ENCODE data around the gene DOLPP1.
A peak's percentile ranks its signal among the peaks of the same experiment; 100 is the strongest.

DOLPP1 gene

DNA sequence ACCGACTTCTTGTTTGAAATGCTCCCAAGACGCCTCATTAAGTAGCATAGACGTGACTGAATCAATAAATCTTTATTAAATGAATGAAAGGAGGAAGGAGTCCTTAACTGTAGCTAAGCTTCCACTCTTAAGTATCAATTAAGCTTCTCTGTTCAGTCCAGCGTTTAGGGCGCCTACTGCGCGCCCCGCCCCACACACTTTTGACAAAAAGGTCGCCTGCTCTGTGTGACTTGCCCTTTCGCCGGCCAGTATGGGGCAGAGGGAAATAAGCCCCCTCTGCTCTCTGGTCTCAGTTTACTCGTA lies 662 bp upstream of the DOLPP1 start:
- in situ Hi-C loops (cut with MboI; ENCODE audit: low pct_unique_long_range_greater_than_20kb, low sequenced_read_pairs): no loop called here
- DNase-seq: no peak

DNA sequence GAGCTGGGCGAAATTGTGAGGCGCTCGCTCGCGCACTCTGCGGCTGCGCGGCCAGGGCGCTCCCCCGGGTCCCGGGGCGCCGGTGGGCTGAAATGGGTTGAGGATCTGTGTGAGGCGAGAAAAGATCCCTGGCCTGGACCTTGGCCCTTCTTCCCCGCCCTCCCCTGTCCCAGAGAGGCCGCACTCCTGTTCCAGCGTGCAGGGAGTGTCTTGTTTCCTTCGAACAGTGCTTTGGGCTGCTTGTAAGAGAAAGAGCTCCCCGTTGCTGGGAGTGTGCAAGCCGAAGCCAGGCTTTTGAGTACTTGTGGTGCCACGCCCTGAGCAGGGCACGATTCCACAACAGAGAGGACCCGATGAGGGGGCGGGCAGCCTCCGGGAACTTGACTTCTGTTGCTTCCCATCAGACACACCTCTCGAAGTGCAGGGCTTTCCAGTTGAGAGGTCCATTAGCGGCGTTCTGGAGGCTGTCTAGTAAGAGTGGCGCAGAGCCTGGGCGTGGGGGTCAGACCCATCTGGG lies 535 bp downstream of the DOLPP1 start:
- DNase-seq: no peak
- in situ Hi-C loops (cut with MboI; ENCODE audit: low pct_unique_long_range_greater_than_20kb, low sequenced_read_pairs): no loop called here

- in situ Hi-C loops (cut with MboI; ENCODE audit: low pct_unique_long_range_greater_than_20kb, low sequenced_read_pairs): no loop called here
These were observed 3.2 kb downstream of the DOLPP1 start for GRCh38 chr9:129084087-129084486.

DNA sequence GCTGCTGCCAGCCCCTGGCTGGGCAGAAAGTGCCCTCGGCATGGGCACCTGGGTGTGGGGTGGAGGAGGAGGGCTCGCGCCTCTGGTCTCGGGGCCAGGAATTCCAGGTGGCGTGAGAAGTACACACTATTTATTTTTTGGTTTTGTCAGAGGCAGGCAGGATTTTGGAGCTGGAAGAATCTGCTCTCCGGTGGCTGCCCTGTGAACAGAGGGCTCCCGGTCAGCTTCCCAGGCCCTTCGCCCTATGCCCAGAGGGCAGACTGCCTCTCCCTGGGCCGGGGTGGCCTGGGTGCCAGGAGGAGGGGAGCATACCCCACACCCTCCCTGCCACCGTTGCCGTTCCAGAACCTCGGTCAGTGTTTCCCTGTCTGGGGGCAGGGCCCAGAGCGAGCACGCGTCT lies 8.3 kb downstream of the DOLPP1 start:
- in situ Hi-C loops (cut with MboI; ENCODE audit: low pct_unique_long_range_greater_than_20kb, low sequenced_read_pairs): no loop called here
- no peak for DNase-seq

More at GRCh38 chr9:129084087-129084486, 3.2 kb downstream of the DOLPP1 start:
- no peak for DNase-seq

DNA sequence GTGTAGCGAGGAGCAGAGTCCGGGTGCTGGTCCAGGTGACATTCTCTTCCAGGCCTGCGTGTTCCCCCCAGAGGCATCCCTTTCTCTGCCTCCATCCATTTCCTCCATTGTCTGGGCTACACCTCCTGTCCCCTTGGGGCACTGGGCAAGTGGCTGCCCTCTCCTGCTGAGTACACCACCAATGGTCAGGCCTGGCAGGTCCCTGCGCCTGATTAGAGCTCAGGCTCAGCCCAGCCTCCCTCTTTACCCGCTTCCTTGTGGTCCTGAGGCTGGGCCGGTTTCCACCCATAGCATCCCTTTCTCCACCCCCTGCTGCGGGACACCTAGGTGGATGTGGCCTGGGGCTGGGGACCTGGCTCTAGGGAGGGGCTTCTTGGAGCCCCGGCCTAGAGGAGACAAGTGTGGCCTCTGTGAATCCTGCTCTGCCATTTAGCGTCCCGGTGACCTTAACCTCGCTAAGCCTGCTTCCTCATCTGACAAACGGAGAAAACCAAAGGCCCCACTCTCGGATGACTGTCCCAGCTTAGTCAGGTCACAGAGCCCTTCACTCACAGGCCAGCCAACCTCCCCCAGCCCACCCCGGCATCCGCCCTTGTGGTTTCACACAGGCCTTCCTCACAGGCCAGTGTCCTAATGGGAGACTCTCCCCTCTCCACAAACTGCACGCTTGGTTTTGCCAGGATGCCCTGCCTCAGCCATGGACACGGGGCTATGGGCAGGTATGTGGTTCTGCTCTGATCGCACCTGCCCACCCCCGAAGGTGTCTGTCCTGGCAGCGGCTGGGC lies 12.9 kb downstream of the DOLPP1 start:
- DNase-seq: no peak
- in situ Hi-C loops (cut with MboI; ENCODE audit: low pct_unique_long_range_greater_than_20kb, low sequenced_read_pairs): no loop called here

DNA sequence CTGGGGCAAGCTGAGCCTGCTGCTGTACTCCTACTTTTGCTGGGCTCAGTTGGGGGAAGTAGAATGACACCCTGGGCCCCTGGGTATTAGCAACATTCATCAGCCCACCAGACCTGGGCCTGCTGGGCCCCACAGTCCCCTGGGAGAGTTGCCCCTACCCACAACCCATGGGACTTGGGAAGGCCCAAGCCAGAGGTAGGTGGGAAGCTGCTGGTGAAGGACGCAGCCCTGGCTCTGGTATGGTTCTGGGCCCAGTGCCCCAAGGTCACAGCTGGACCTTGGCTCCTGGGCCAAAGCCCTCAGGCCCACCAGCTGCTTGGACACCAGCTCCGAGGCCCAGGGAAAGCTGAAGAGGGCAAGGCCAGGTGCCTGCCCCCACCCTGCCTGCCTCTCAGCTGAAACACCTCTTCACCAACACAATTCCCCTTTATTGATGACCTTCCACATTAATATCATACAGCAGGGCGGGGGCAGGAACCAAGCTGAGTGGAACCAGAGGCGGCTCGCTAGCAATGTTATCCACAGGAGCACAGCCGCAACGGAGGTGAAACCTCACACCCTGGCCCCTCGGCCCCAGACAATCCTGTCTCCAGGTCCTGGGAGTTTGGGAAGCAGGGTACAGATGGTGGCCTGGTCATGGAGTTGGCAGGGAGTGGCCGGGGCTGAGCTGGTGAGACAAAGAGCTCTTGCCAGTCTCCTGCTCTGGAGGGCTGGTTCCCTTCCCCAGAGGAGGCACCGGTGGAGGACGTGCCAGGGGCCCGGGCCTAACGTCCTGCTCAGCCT lies 13.7 kb downstream of the DOLPP1 start:
- no peak for DNase-seq
- in situ Hi-C loops (cut with MboI; ENCODE audit: low pct_unique_long_range_greater_than_20kb, low sequenced_read_pairs): no loop called here

DNA sequence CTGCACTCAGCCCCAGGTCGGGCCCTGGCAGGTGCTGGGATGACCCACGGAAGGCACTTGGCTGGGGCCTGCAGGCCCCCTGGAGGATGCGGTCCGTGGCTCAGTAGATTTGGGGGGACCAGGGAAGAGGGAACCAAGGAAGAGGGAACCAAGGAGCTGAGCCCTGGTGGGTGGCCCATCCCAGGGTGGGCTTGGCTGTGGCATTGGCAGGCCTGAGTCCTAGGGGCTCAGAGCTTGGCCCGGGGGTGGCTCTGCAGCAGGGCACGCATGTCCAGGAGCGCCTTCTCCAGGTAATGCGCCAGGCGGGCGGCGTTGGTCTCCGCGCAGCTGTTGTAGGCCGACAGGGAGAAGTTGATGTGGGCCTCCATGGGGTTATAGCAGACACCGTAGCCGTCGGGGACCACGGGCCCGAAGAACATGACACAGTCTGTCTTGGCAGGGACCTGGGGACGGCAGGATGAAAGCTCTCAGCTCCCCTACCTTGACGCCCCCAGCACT lies 14.3 kb downstream of the DOLPP1 start:
- in situ Hi-C loops (cut with MboI; ENCODE audit: low pct_unique_long_range_greater_than_20kb, low sequenced_read_pairs): no loop called here
- DNase-seq: no peak

- in situ Hi-C loops (cut with MboI; ENCODE audit: low pct_unique_long_range_greater_than_20kb, low sequenced_read_pairs): no loop called here
- no peak for DNase-seq
These were observed 15.0 kb downstream of the DOLPP1 start for GRCh38 chr9:129095908-129096307.

DNA sequence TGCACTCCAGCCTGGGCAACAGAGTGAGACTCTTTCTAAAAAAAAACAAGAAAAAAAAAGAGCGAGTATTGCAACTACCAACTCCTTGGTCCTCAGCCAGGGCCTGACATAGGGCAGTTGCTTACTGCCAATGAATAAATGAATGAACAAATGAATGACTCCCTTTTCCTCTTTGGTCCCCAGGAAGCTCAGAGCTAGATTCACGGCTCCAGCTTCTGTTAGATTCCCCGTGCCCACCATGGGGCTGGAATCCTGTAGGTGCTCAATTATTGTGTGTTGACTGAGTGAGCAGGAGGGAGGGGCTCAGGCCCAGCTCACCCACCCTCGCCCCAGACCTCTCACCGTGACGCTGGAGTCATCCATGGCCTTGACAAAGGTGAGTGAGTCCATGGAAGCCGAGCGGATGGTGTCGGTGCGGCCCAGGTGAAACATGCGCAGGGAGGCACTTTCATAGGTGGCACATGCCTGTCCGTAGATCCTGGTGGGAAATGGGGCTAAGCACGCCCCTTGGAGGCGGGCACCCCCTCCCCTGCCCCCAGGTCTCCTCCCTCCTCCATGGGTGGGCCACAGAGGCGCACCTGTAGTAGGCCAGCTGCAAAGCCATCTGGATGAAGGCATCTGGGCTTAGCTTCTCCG lies 16.9 kb downstream of the DOLPP1 start:
- DNase-seq: no peak
- in situ Hi-C loops (cut with MboI; ENCODE audit: low pct_unique_long_range_greater_than_20kb, low sequenced_read_pairs): no loop called here

DNA sequence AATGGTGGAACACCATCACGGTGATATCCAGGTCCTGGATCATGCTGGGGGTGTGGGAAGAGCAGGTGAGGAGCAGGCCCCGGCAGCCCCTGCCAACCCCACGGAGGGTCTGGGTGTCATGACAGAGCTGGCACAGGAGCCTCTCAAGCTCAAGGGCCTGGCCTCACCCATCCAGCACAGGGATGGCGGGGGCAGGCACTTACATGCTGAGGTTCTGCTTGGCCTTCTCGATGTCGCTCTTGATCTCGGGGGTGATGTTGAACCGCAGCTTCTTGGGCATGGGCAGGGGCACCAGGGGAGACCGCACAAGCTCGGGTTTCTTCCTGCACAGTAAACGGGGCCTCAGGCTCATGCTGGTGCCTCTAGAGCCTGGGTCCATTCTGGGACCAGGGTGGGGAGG lies 17.4 kb downstream of the DOLPP1 start:
- no peak for DNase-seq
- in situ Hi-C loops (cut with MboI; ENCODE audit: low pct_unique_long_range_greater_than_20kb, low sequenced_read_pairs): no loop called here

DNA sequence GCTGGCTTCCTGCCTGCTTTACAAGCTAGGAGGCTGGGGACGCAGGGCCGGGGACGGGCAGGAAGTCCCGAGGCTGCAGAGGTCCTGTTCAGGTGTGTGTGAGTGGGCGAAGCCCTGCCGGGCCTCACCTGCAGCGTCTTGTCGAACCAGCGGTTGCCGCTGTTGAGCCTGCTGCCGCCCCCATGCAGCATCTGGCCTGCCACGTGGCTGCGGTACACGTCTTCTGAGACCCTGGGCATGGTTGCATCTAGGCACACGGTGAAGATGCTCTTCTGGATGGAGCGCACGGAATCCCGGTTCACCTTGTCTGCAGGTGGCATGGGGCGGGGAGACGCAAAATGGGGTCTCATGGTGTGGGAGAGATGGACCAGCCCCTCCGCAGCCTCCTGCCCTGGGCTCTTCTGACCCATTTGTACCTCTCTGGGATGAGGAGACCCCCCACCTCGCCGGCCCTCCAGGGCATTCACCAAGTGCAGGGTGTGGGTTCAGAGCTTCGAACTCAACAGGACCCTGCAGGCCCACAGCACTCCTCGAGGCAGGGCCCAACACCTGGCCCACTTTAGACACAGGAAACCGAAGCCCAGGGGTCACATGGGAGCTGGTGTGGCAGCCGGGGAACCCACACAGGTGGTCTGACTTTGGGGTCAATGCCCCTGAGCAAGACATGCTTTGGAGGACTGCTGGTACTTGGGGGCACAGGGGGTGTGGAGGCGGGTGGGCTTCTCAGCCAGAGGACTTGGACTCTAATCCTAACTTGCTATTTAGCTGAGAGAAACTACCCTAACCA lies 19.7 kb downstream of the DOLPP1 start:
- no peak for DNase-seq
- in situ Hi-C loops (cut with MboI; ENCODE audit: low pct_unique_long_range_greater_than_20kb, low sequenced_read_pairs): no loop called here

GRCh38 chr9:129101279-129101678 lies 20.4 kb downstream of the DOLPP1 start:
- in situ Hi-C loops (cut with MboI; ENCODE audit: low pct_unique_long_range_greater_than_20kb, low sequenced_read_pairs): no loop called here
- DNase-seq: no peak

DNA sequence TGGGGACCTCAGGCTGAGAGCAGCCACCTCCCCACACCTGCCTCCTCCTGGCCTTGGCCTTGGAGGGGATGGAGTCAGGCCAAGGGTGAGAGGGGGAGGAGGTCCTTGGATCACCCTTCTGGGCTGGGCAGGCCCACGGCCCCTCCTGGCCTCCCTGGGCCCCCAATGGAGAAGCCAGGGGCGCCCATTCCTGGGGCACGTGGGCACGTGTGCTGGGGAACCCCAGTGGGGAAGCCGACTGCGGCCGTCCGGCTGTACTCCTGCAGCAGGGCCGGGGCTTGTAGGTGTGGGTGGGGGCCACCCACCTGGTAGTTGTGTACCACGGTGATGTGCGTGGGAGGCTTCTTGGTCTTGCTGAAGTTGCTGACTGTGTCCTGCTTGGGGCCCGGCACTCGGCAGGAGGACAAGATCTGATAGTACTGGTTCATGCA lies 21.2 kb downstream of the DOLPP1 start:
- in situ Hi-C loops (cut with MboI; ENCODE audit: low pct_unique_long_range_greater_than_20kb, low sequenced_read_pairs): no loop called here
- DNase-seq: no peak

GRCh38 chr9:129102791-129103594 lies 22.1 kb downstream of the DOLPP1 start:
- DNase-seq: peak; percentile 57
- in situ Hi-C loops (cut with MboI; ENCODE audit: low pct_unique_long_range_greater_than_20kb, low sequenced_read_pairs): no loop called here

GRCh38 chr9:129103595-129103965 lies 22.7 kb downstream of the DOLPP1 start:
- no peak for DNase-seq
- in situ Hi-C loops (cut with MboI; ENCODE audit: low pct_unique_long_range_greater_than_20kb, low sequenced_read_pairs): no loop called here

DNA sequence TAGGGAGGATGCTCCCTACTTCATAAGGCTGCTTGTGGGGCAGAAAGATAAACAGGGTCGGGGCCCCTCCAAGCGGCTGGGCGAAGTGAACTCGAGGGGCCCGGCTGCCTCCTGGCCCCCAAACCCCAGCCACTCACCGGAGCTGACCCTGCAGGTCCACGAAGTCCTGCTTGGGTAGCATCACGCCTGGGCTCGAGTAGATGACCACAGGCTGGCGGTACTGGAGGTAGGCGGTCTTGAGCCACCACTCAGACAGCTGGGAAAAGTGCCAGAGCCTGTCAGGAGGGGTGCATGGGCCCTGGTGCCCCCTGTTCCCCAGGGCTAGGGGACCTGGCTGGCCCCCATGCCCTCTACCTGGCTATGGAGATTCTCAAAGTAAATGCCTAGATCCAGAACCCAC lies 23.1 kb downstream of the DOLPP1 start:
- in situ Hi-C loops (cut with MboI; ENCODE audit: low pct_unique_long_range_greater_than_20kb, low sequenced_read_pairs): no loop called here

DNA sequence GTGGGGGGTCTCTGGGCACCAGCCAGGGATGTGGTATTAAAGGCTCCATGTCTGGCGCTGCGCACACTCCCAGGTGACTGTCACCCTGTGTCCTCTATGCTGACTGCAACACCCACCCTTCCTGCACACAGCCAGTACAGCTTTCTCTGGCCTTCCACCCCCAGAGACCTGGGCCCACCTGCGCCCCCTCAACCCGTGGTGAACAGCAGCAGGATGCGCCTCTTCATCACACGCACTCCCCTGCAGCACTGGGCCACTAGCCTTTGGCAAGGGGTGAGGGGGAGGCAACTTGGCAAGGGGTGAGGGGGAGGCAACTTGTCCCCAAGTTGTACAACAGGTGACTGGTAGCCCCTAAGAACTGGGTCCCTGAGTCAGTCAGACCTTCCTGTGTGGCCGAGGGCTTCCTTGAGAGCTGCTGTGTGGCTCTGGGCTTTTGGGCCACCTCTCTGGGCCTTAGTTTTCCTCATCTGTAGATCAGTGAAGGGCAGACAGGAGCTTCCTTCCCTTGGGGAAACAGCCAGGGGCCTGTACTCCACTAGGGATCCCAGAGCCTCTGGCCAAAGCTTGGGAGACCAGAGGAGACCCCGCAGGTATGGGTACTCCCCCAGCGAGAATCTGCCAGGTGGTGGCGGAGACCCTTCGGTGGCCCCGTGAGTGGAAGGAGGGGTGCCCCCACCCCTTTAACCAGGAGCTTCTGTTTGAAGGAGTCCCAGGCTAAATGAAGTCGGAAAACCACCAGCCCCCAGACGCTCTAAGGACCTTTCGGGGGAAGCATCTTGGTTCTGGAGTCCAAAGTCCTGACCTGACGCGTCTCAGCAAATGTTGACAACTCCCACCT lies 25.2 kb downstream of the DOLPP1 start:
- no peak for DNase-seq
- in situ Hi-C loops (cut with MboI; ENCODE audit: low pct_unique_long_range_greater_than_20kb, low sequenced_read_pairs): no loop called here

More for the DNA sequence above, 23.1 kb downstream of the DOLPP1 start:
- no peak for DNase-seq

DNA sequence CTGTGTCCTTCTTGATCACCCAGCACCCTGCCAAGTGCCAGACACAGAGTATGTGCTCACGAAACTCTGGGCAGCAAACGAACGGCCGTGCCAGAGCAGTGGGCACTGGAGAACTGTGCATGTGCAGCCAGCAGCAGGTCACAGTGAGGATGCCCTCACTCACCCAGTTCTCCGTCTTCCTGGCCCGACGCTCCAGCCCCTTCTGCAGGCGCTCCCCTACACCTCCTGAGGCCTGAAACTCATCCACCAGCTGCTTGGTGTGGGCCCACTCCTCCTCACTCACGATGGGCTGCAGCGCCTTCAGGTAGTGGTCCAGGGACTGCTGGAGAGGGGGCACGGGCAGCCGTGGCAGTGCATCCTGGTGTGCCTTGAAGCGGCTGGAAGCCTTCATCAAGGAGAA lies 26.7 kb downstream of the DOLPP1 start:
- in situ Hi-C loops (cut with MboI; ENCODE audit: low pct_unique_long_range_greater_than_20kb, low sequenced_read_pairs): no loop called here
- DNase-seq: no peak

All from KBM-7 (cell line).